H1 (cell line): ENCODE results near the gene MNAT1. TPM values are rescaled to one million over a fixed set of nuclear protein-coding genes. Genes with fewer than 3 reads are reported as not detected.

Source experiments
- CTCF ChIA-PET: fragments of 300-600 bp; sonication (Branson Sonifier 250); formaldehyde crosslinking; loops from one replicate; lab custom pipeline; 2021; ENCODE audit not compliant: partially characterized antibody; lab: Charles Lee
- POLR2A ChIA-PET: fragments of 300-600 bp; sonication (Branson Sonifier 250); formaldehyde crosslinking; loops from one replicate; lab custom pipeline; 2021; ENCODE audit warnings: inconsistent platforms; ENCODE audit not compliant: partially characterized antibody; lab: Charles Lee
- DNase-seq, 2 experiments: peaks; one replicate each; pipeline versions ENCODE4 v3.0.0 to v3.0.0-alpha.2; 2010 to 2022; ENCODE audit warnings: low spot score in 2 of 2, low read depth in 1 of 2, mixed read lengths in 1 of 2
- FAIRE-seq: peaks from 2 replicates; lab custom pipeline; 2011; peaks lifted over from hg19 to GRCh38; lab: Jason Lieb, UNC
- H2AFZ ChIP-seq: 2 replicates; pipeline ENCODE4 v1.8.1; 2012; ENCODE audit warnings: low read length, inconsistent platforms
- H2AK5ac ChIP-seq: 2 replicates; pipeline ENCODE4 v1.6.1; 2013; ENCODE audit warnings: low read depth, low read length
- H2BK120ac ChIP-seq: replicated peaks from 2 replicates; pipeline ENCODE3; 2013; ENCODE audit warnings: low read depth, low read length, inconsistent platforms
- H2BK12ac ChIP-seq: 2 replicates; pipeline ENCODE4 v1.6.1; 2013; ENCODE audit warnings: low read depth, low read length
- H2BK15ac ChIP-seq: 2 replicates; pipeline ENCODE4 v1.6.1; 2013; ENCODE audit warnings: low read length
- H2BK20ac ChIP-seq: 2 replicates; pipeline ENCODE4 v1.6.1; 2013; ENCODE audit warnings: low read length
- H2BK5ac ChIP-seq: 2 replicates; pipeline ENCODE4 v1.6.1; 2013; ENCODE audit warnings: low read depth, low read length
- H3K14ac ChIP-seq: 2 replicates; pipeline ENCODE4 v1.6.1; 2013; ENCODE audit warnings: inconsistent platforms; ENCODE audit not compliant: insufficient read length
- H3K18ac ChIP-seq: 2 replicates; pipeline ENCODE4 v1.6.1; 2013; ENCODE audit warnings: low read length; ENCODE audit errors: extremely low read depth
- H3K23ac ChIP-seq: 2 replicates; pipeline ENCODE4 v1.6.1; 2013; ENCODE audit warnings: inconsistent platforms; ENCODE audit not compliant: insufficient read length
- H3K23me2 ChIP-seq: 2 replicates; pipeline ENCODE4 v1.6.1; 2013; ENCODE audit warnings: low read depth, low read length
- H3K27ac ChIP-seq: 2 replicates; pipeline ENCODE4 v1.6.1; 2011; ENCODE audit warnings: low read depth, low read length, inconsistent platforms
- H3K27me3 ChIP-seq, 4 experiments: replicated peaks in 1 of 4; 1 replicate in 1 of 4; 2 replicates in 3 of 4; pipeline versions ENCODE4 v1.6.1 to v1.8.1; 2011 to 2013; ENCODE audit warnings: low read length in 3 of 4, mild to moderate bottlenecking in 3 of 4, inconsistent platforms in 2 of 4, mixed read lengths in 2 of 4, moderate library complexity in 1 of 4; ENCODE audit not compliant: control insufficient read depth in 3 of 4, insufficient read depth in 3 of 4; ENCODE audit errors: extremely low read depth in 1 of 4
- H3K36me3 ChIP-seq, 4 experiments: 2 replicates each; pipeline versions ENCODE4 v1.6.1 to v1.8.1; 2011 to 2013; ENCODE audit warnings: mild to moderate bottlenecking in 4 of 4, low read length in 3 of 4, moderate library complexity in 2 of 4, control low read depth in 1 of 4, inconsistent platforms in 1 of 4; ENCODE audit not compliant: insufficient read depth in 4 of 4, control insufficient read depth in 2 of 4
- H3K4ac ChIP-seq: replicated peaks from 2 replicates; pipeline ENCODE3; 2013; ENCODE audit warnings: low read length, low read depth, mixed read lengths, inconsistent platforms; ENCODE audit not compliant: insufficient read length
- H3K4me1 ChIP-seq, 4 experiments: replicated peaks in 1 of 4; 1 replicate in 1 of 4; 2 replicates in 3 of 4; pipeline versions ENCODE4 v1.6.1 to v1.8.1; 2011 to 2013; ENCODE audit warnings: low read length in 3 of 4, inconsistent platforms in 2 of 4, mixed read lengths in 1 of 4; ENCODE audit not compliant: insufficient read depth in 4 of 4, control insufficient read depth in 3 of 4
- H3K4me2 ChIP-seq, 2 experiments: 2 replicates each; pipeline versions ENCODE4 v1.6.1 to v1.8.1; 2011 to 2013; ENCODE audit warnings: low read depth in 2 of 2, low read length in 2 of 2, control low read depth in 1 of 2, inconsistent platforms in 1 of 2, mild to moderate bottlenecking in 1 of 2; ENCODE audit not compliant: insufficient read depth in 1 of 2
- H3K4me3 ChIP-seq, 4 experiments: fragments of 200-600, 300-600 bp in 1 of 4; sonication (generic), shearing (Covaris generic), sonication (Bioruptor Twin) in 1 of 4; 2 replicates each; pipeline versions ENCODE4 v1.5.1 to v1.8.1; 2011 to 2016; ENCODE audit warnings: low read length in 4 of 4, low read depth in 3 of 4, control low read depth in 2 of 4, inconsistent platforms in 2 of 4, mild to moderate bottlenecking in 2 of 4, mixed read lengths in 1 of 4, moderate library complexity in 1 of 4; ENCODE audit not compliant: insufficient read depth in 2 of 4; ENCODE audit errors: extremely low read depth in 1 of 4
- H3K56ac ChIP-seq: replicated peaks from 2 replicates; pipeline ENCODE3; 2013; ENCODE audit warnings: low read depth, mild to moderate bottlenecking, mixed read lengths, low read length, inconsistent platforms; ENCODE audit not compliant: insufficient read length
- H3K79me1 ChIP-seq: 2 replicates; pipeline ENCODE4 v1.6.1; 2013; ENCODE audit warnings: low read depth, low read length, control low read depth
- H3K79me2 ChIP-seq, 2 experiments: 2 replicates each; pipeline versions ENCODE4 v1.6.1 to v1.8.1; 2012 to 2013; ENCODE audit warnings: low read length in 2 of 2, mild to moderate bottlenecking in 2 of 2, inconsistent platforms in 1 of 2; ENCODE audit not compliant: insufficient read depth in 2 of 2, control insufficient read depth in 1 of 2
- H3K9ac ChIP-seq, 4 experiments: replicated peaks in 1 of 4; 1 replicate in 1 of 4; 2 replicates in 3 of 4; pipeline versions ENCODE4 v1.6.1 to v1.8.1; 2011 to 2013; ENCODE audit warnings: low read depth in 3 of 4, low read length in 3 of 4, control low read depth in 2 of 4, mild to moderate bottlenecking in 2 of 4, moderate library complexity in 2 of 4, inconsistent platforms in 1 of 4; ENCODE audit errors: extremely low read depth in 1 of 4
- H3K9me3 ChIP-seq, 2 experiments: 2 replicates each; pipeline versions ENCODE4 v1.6.1 to v1.8.1; 2012 to 2013; ENCODE audit warnings: mild to moderate bottlenecking in 2 of 2, moderate library complexity in 2 of 2, control low read depth in 1 of 2, inconsistent platforms in 1 of 2, low read depth in 1 of 2, low read length in 1 of 2, mixed read lengths in 1 of 2; ENCODE audit not compliant: insufficient read depth in 2 of 2
- H4K20me1 ChIP-seq, 2 experiments: replicated peaks in 1 of 2; 2 replicates each; pipeline versions ENCODE3 to v1.8.1; 2011 to 2013; ENCODE audit warnings: inconsistent platforms in 2 of 2, low read length in 2 of 2, mild to moderate bottlenecking in 1 of 2; ENCODE audit not compliant: insufficient read depth in 2 of 2, control insufficient read depth in 1 of 2
- H4K5ac ChIP-seq: 2 replicates; pipeline ENCODE4 v1.6.1; 2013; ENCODE audit warnings: low read length, low read depth, mixed read lengths, inconsistent platforms; ENCODE audit not compliant: insufficient read length
- H4K8ac ChIP-seq: 2 replicates; pipeline ENCODE4 v1.8.0; 2013; ENCODE audit warnings: mild to moderate bottlenecking, moderate library complexity, low read length, inconsistent platforms; ENCODE audit not compliant: insufficient read depth; ENCODE audit errors: extremely low read depth
- H4K91ac ChIP-seq: replicated peaks from 2 replicates; pipeline ENCODE3; 2013; ENCODE audit warnings: low read length, mixed read lengths, inconsistent platforms; ENCODE audit not compliant: insufficient read length
- CEBPB ChIP-seq: IDR thresholded peaks from 2 replicates; pipeline ENCODE4 v1.6.1; 2012; ENCODE audit warnings: low read depth, low read length
- CHD2 ChIP-seq: IDR thresholded peaks from 2 replicates; pipeline ENCODE4 v1.6.1; 2012; ENCODE audit warnings: low read length, improper control_type of control experiment
- JUND ChIP-seq: IDR thresholded peaks from 2 replicates; pipeline ENCODE4 v1.6.1; 2011; ENCODE audit warnings: mild to moderate bottlenecking, improper control_type of control experiment, low read length
- POU5F1 ChIP-seq: IDR thresholded peaks from 2 replicates; pipeline ENCODE4 v1.6.1; 2011; ENCODE audit warnings: low read depth, mild to moderate bottlenecking, low read length, moderate library complexity
- SP2 ChIP-seq: IDR thresholded peaks from 2 replicates; pipeline ENCODE4 v1.6.1; 2012; ENCODE audit warnings: mild to moderate bottlenecking, low read length, inconsistent platforms
- TBP ChIP-seq: IDR thresholded peaks from 2 replicates; pipeline ENCODE4 v1.6.1; 2011; ENCODE audit warnings: low read depth, low read length, improper control_type of control experiment
- WGBS, 2 experiments: shearing (Covaris generic) in 1 of 2; methylation state at CpG; one replicate each; pipeline versions ENCODE4 v1.1.6 to v1.1.7; 2013 to 2015; ENCODE audit warnings: low lambda C conversion rate in 2 of 2, mixed read lengths in 2 of 2, inconsistent platforms in 1 of 2, low coverage in 1 of 2, missing lambda C conversion rate in 1 of 2; ENCODE audit not compliant: insufficient replicate concordance in 2 of 2, insufficient coverage in 1 of 2, insufficient read length in 1 of 2; ENCODE audit errors: extremely low coverage in 1 of 2, missing lambda C conversion rate in 1 of 2; 5-methylcytosine and 5-hydroxymethylcytosine counted together
- polyA plus RNA-seq, 7 experiments: library from polyadenylated mRNA; depleted of rRNA in 3 of 7; stranded (reverse) in 5 of 7; unstranded in 2 of 7; fragments of >200 nt in 5 of 7; fragments of 200-250 nt in 2 of 7; gene quantifications; 1 replicate in 5 of 7; 2 replicates in 1 of 7; 4 replicates in 1 of 7; pipeline versions ENCODE4 v1.2.1 to v1.2.3, GENCODE V29; 2011 to 2013; ENCODE audit warnings: missing spikeins in 2 of 7, mixed read lengths in 2 of 7
- total RNA-seq: library from RNA; stranded (reverse); fragmentation: NEBNext Ultra II Directional; extraction: Animal tissue kit (Norgen Biotek cat#: 25700); gene quantifications from 2 replicates; pipeline ENCODE4 v1.2.1, GENCODE V29; 2021
- TF ChIP-seq, protein P1 (sequence below): IDR thresholded peaks from 2 replicates; pipeline ENCODE4 v1.6.1; 2012; ENCODE audit warnings: inconsistent platforms

The MNAT1 gene
- total and polyA plus RNA-seq, 2 of the 8 experiments (the other 6 are each of a cell fraction or from before 2014, with no cell fraction given): 34.7 to 52.1 TPM

DNA sequence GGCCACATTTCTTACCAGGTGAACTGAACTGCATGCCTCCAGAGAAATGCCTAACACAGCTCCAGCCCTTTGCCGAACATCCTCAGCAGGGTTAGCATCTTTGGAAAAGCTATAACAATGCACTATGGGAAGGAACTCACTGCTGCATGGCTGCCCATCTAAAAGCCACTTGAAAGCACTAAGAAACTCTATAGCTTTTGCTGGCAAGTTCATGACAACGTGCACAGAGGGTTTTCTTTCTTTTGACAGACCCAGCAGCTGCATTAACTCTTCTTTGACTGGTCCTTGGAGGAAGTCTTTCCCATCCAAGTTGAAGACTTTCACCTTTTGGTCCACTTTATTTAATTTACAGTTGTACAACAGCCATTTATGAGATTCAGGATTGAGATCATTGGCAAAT is 241.0 kb downstream of the MNAT1 start:
- Histone ChIP-seq H3K4ac (no peak overlapping the region), H4K8ac (no peak overlapping the region), H2BK15ac (no peak overlapping the region), H3K4me1 (no peaks in the 10 kb centered on the region), H2BK120ac (no peak overlapping the region), H4K5ac (no peak overlapping the region), H3K23me2 (peaks cover 3% of the 10 kb centered on the region; the same call in 1 of the 2 replicates), H3K56ac (no peak overlapping the region), H2BK5ac (no peak overlapping the region), H3K79me2 (peaks cover 0 to 21% of the 10 kb centered on the region in 2 experiments; a peak in 2 of 4 replicates), H3K14ac (no peak overlapping the region), H2AFZ (no peak overlapping the region), H3K9me3 (no peaks in the 10 kb centered on the region), H3K79me1 (no peaks in the 10 kb centered on the region), H3K4me3 (no peak overlapping the region), H3K4me2 (no peak overlapping the region), H3K27me3 (no peaks in the 10 kb centered on the region), H2BK20ac (no peak overlapping the region), H4K20me1 (peaks cover 0 to 3% of the 10 kb centered on the region in 2 experiments), H2AK5ac (no peak overlapping the region), H4K91ac (no peak overlapping the region), H3K27ac (no peak overlapping the region), H3K9ac (no peak overlapping the region), H3K36me3 (peaks cover 0 to 43% (median 14%) of the 10 kb centered on the region in 4 experiments; a peak in 6 of 8 replicates), H2BK12ac (no peak overlapping the region), H3K18ac (no peak overlapping the region), H3K23ac (no peak overlapping the region)
- FAIRE-seq: no peak
- ChIA-PET POLR2A (no interaction called here), CTCF (interaction anchor here (0.7 to 1.1 kb wide), 2 partner anchors 46 to 277 kb away, joined by 4 read pairs; no protein-coding TSS in a partner anchor)
- DNase-seq: no peak
- 76% methylated on average over 2 of the region's 2 CpGs; no CpG with 5 or more reads in 1 of the 2 experiments for WGBS, 2 experiments
- TF ChIP-seq JUND: no peak
- no peak for TF ChIP-seq SP2
- no peak for TF ChIP-seq POU5F1
- TF ChIP-seq TBP: no peak
- TF ChIP-seq CHD2: no peak
- TF ChIP-seq, protein P1, sequence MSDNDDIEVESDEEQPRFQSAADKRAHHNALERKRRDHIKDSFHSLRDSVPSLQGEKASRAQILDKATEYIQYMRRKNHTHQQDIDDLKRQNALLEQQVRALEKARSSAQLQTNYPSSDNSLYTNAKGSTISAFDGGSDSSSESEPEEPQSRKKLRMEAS: no peak
- TF ChIP-seq CEBPB: no peak
